Measurements from ENCODE around the gene NR0B1. TPM values are rescaled to one million over a fixed set of nuclear protein-coding genes. Genes with fewer than 3 reads are reported as not detected.

NR0B1 gene
- polyA plus RNA-seq, 4 donors: 0.18 TPM; not detected in 3

GRCh38 chrX:30310429-30311206 is 1.4 kb upstream of the NR0B1 start:
- no peak for FAIRE-seq
- no peaks in the 10 kb centered on the region for H3K36me3 ChIP-seq (ENCODE audit: control insufficient read depth in 3 of 3, insufficient read depth in 2 of 3, low read depth in 1 of 3, low read length in 3 of 3)

GRCh38 chrX:30308263-30309138 is 689 bp downstream of the NR0B1 start:
- FAIRE-seq: no peak
- WGBS, 3 donors: 3 to 45% (median 17%) methylated on average over 27 to 71 of the region's 71 CpGs
- Histone ChIP-seq H3K27me3 (ENCODE audit: control insufficient read depth in 3 of 3, insufficient read depth in 3 of 3, low read length in 3 of 3) (peaks cover 0 to 23% (median 0%) of the 10 kb centered on the region in 3 donors), H3K27ac (ENCODE audit: low read depth in 1 of 3, low read length in 2 of 3) (no peak overlapping the region), H3K36me3 (ENCODE audit: control insufficient read depth in 3 of 3, insufficient read depth in 2 of 3, low read depth in 1 of 3, low read length in 3 of 3) (no peaks in the 10 kb centered on the region), H3K4me3 (ENCODE audit: low read depth in 1 of 3, low read length in 3 of 3) (no peak overlapping the region), H3K9me3 (ENCODE audit: control insufficient read depth in 2 of 2, insufficient read depth in 1 of 2, low read depth in 1 of 2, low read length in 1 of 2) (no peaks in the 10 kb centered on the region), H3K4me1 (ENCODE audit: control insufficient read depth in 3 of 3, insufficient read depth in 2 of 3, low read depth in 1 of 3, low read length in 2 of 3) (no peaks in the 10 kb centered on the region)
- peak in 1 of 2 donors; percentile 8 for DNase-seq

More at GRCh38 chrX:30310429-30311206, 1.4 kb upstream of the NR0B1 start:
- DNase-seq: no peak
- peaks cover 0 to 23% (median 0%) of the 10 kb centered on the region in 3 donors for H3K27me3 ChIP-seq (ENCODE audit: control insufficient read depth in 3 of 3, insufficient read depth in 3 of 3, low read length in 3 of 3)
- WGBS, 3 donors: 64 to 80% (median 75%) methylated on average over 5 of the region's 5 CpGs
- no peaks in the 10 kb centered on the region for H3K4me1 ChIP-seq (ENCODE audit: control insufficient read depth in 3 of 3, insufficient read depth in 2 of 3, low read depth in 1 of 3, low read length in 2 of 3)
- no peak overlapping the region for H3K27ac ChIP-seq (ENCODE audit: low read depth in 1 of 3, low read length in 2 of 3)
- H3K9me3 ChIP-seq (ENCODE audit: control insufficient read depth in 2 of 2, insufficient read depth in 1 of 2, low read depth in 1 of 2, low read length in 1 of 2): no peaks in the 10 kb centered on the region
- H3K4me3 ChIP-seq (ENCODE audit: low read depth in 1 of 3, low read length in 3 of 3): no peak overlapping the region

DNA sequence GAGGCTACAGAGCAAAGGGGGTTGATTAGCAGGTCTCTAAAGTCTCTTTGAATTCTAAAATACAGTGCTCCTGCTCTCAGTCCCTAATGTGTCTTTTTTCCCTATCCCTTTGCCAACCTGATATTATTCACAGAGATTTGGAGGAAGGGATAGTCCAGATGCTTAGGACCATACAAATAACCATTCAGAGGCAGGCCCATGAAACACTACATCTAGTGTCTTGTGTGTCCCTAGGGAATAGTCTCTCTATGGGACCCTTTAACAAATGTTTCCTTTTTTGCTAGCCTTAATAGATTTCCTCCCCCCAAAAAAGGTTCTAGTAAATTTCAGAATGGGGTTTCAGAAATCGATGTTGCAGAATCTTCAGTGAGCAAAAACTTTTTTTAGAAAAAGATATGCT is 1.7 kb downstream of the NR0B1 start:
- DNase-seq: no peak
- H3K4me1 ChIP-seq (ENCODE audit: control insufficient read depth in 3 of 3, insufficient read depth in 2 of 3, low read depth in 1 of 3, low read length in 2 of 3): no peaks in the 10 kb centered on the region
- no peak overlapping the region for H3K27ac ChIP-seq (ENCODE audit: low read depth in 1 of 3, low read length in 2 of 3)
- WGBS, 3 donors: 80 to 82% (median 81%) methylated on average over 1 of the region's 1 CpG
- H3K4me3 ChIP-seq (ENCODE audit: low read depth in 1 of 3, low read length in 3 of 3): no peak overlapping the region
- FAIRE-seq: no peak
- no peaks in the 10 kb centered on the region for H3K9me3 ChIP-seq (ENCODE audit: control insufficient read depth in 2 of 2, insufficient read depth in 1 of 2, low read depth in 1 of 2, low read length in 1 of 2)
- H3K27me3 ChIP-seq (ENCODE audit: control insufficient read depth in 3 of 3, insufficient read depth in 3 of 3, low read length in 3 of 3): peaks cover 0 to 23% (median 0%) of the 10 kb centered on the region in 3 donors
- no peaks in the 10 kb centered on the region for H3K36me3 ChIP-seq (ENCODE audit: control insufficient read depth in 3 of 3, insufficient read depth in 2 of 3, low read depth in 1 of 3, low read length in 3 of 3)

DNA sequence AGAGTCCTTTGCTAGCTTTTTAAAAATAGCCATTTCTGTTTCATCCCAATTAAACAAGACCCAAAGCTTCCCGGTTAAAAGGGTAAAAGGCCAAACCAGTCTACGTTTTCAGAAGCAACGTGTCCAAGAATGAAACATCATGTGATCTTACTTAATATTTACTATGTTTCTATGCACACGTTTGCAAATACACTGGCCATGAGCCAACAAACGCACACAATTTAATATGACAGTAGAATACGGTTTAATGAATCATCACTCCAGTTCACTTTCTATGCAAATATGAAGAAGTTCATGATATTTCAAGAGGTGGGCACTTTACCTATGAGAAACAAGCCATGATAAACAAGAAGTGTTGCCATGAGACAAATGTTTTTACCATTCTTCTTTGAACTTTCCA is 4.3 kb downstream of the NR0B1 start:
- H3K4me3 ChIP-seq (ENCODE audit: low read depth in 1 of 3, low read length in 3 of 3): no peak overlapping the region
- no peak for FAIRE-seq
- no peak for DNase-seq
- peaks cover 0 to 18% (median 0%) of the 10 kb centered on the region in 3 donors for H3K27me3 ChIP-seq (ENCODE audit: control insufficient read depth in 3 of 3, insufficient read depth in 3 of 3, low read length in 3 of 3)
- no peaks in the 10 kb centered on the region for H3K9me3 ChIP-seq (ENCODE audit: control insufficient read depth in 2 of 2, insufficient read depth in 1 of 2, low read depth in 1 of 2, low read length in 1 of 2)
- H3K27ac ChIP-seq (ENCODE audit: low read depth in 1 of 3, low read length in 2 of 3): no peak overlapping the region
- H3K36me3 ChIP-seq (ENCODE audit: control insufficient read depth in 3 of 3, insufficient read depth in 2 of 3, low read depth in 1 of 3, low read length in 3 of 3): no peaks in the 10 kb centered on the region
- H3K4me1 ChIP-seq (ENCODE audit: control insufficient read depth in 3 of 3, insufficient read depth in 2 of 3, low read depth in 1 of 3, low read length in 2 of 3): no peaks in the 10 kb centered on the region
- 62 to 70% (median 68%) methylated on average over 6 of the region's 6 CpGs for WGBS, 3 donors

DNA sequence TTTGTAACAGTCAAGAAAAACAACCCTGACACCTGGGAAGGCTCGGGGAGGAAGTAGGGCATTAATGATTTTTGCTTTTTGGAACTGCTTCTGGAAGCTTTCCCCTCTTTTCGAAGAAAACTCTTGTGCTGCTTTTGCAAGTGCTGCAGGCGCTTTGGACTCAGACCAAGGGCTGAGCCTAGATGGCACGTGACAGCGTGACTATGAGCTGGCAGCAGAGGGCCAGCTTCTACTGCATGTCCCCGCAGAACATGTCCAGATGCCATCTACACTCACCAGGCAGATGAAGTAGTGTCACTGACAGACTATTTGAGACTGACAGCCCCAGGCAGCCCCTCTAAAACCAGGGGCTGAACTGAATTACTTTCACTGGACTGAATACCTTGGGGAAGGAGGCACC is 6.2 kb downstream of the NR0B1 start:
- no peaks in the 10 kb centered on the region for H3K4me1 ChIP-seq (ENCODE audit: control insufficient read depth in 3 of 3, insufficient read depth in 2 of 3, low read depth in 1 of 3, low read length in 2 of 3)
- 62 to 83% (median 65%) methylated on average over 6 of the region's 6 CpGs for WGBS, 3 donors
- peaks cover 0 to 2% (median 0%) of the 10 kb centered on the region in 3 donors for H3K27me3 ChIP-seq (ENCODE audit: control insufficient read depth in 3 of 3, insufficient read depth in 3 of 3, low read length in 3 of 3)
- H3K27ac ChIP-seq (ENCODE audit: low read depth in 1 of 3, low read length in 2 of 3): no peak overlapping the region
- no peak overlapping the region for H3K4me3 ChIP-seq (ENCODE audit: low read depth in 1 of 3, low read length in 3 of 3)
- DNase-seq (no peak), FAIRE-seq (no peak)
- no peaks in the 10 kb centered on the region for H3K36me3 ChIP-seq (ENCODE audit: control insufficient read depth in 3 of 3, insufficient read depth in 2 of 3, low read depth in 1 of 3, low read length in 3 of 3)
- H3K9me3 ChIP-seq (ENCODE audit: control insufficient read depth in 2 of 2, insufficient read depth in 1 of 2, low read depth in 1 of 2, low read length in 1 of 2): no peaks in the 10 kb centered on the region

- no peaks in the 10 kb centered on the region for H3K36me3 ChIP-seq (ENCODE audit: control insufficient read depth in 3 of 3, insufficient read depth in 2 of 3, low read depth in 1 of 3, low read length in 3 of 3)
- H3K4me1 ChIP-seq (ENCODE audit: control insufficient read depth in 3 of 3, insufficient read depth in 2 of 3, low read depth in 1 of 3, low read length in 2 of 3): no peaks in the 10 kb centered on the region
- FAIRE-seq (no peak), DNase-seq (no peak)
- no peaks in the 10 kb centered on the region for H3K9me3 ChIP-seq (ENCODE audit: control insufficient read depth in 2 of 2, insufficient read depth in 1 of 2, low read depth in 1 of 2, low read length in 1 of 2)
- H3K27me3 ChIP-seq (ENCODE audit: control insufficient read depth in 3 of 3, insufficient read depth in 3 of 3, low read length in 3 of 3): no peaks in the 10 kb centered on the region
- WGBS, 3 donors: 25 to 47% (median 45%) methylated on average over 5 of the region's 5 CpGs
- H3K4me3 ChIP-seq (ENCODE audit: low read depth in 1 of 3, low read length in 3 of 3): no peak overlapping the region
- H3K27ac ChIP-seq (ENCODE audit: low read depth in 1 of 3, low read length in 2 of 3): no peak overlapping the region
Measured at GRCh38 chrX:30301963-30302362, 7.2 kb downstream of the NR0B1 start.

GRCh38 chrX:30301208-30301607 is 8.0 kb downstream of the NR0B1 start:
- FAIRE-seq: no peak
- H3K4me1 ChIP-seq (ENCODE audit: control insufficient read depth in 3 of 3, insufficient read depth in 2 of 3, low read depth in 1 of 3, low read length in 2 of 3): no peaks in the 10 kb centered on the region
- no peaks in the 10 kb centered on the region for H3K27me3 ChIP-seq (ENCODE audit: control insufficient read depth in 3 of 3, insufficient read depth in 3 of 3, low read length in 3 of 3)
- no peak for DNase-seq
- H3K4me3 ChIP-seq (ENCODE audit: low read depth in 1 of 3, low read length in 3 of 3): no peak overlapping the region
- no peaks in the 10 kb centered on the region for H3K36me3 ChIP-seq (ENCODE audit: control insufficient read depth in 3 of 3, insufficient read depth in 2 of 3, low read depth in 1 of 3, low read length in 3 of 3)
- no peaks in the 10 kb centered on the region for H3K9me3 ChIP-seq (ENCODE audit: control insufficient read depth in 2 of 2, insufficient read depth in 1 of 2, low read depth in 1 of 2, low read length in 1 of 2)
- H3K27ac ChIP-seq (ENCODE audit: low read depth in 1 of 3, low read length in 2 of 3): no peak overlapping the region

DNA sequence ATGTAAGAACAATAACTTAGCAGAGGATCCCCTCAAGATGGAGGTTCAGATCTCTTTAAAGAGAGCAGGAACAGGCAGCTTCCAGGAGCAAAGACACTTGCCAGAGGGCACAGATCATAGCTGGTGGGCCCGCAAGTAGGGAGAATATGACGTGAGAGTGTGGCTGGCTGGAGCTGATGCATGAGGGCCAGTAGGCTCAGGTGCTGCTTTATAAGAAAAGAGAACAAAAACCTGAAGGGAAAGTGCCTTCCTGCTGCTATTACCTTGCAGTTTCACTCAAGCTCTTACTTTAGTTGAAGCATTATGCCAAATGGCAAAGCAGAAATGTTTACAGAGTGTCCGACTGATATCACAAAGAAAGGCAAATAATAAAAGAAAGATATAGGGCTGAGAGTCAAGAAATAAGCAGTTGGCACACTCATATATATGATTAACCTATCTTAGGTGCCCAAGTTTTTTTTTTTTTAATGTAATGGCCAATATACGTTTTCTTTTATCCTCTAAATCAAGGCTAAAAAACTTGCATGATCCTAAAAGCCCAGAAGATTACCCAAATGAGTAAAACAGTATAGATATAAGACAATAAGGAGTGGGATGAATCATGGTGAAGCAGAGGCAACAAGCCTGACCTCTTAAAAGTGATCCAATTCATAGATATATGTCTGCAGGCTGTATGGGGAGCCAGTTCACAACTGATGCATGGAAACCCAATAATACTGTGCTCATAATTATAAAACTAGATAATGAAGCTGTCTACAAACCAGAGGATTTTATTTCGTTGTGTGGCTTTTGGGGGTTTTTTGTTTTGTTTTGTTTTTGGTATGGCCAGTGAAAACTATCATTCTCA is 12.6 kb downstream of the NR0B1 start:
- Histone ChIP-seq H3K4me3 (ENCODE audit: low read depth in 1 of 3, low read length in 3 of 3) (no peak overlapping the region), H3K27me3 (ENCODE audit: control insufficient read depth in 3 of 3, insufficient read depth in 3 of 3, low read length in 3 of 3) (no peaks in the 10 kb centered on the region), H3K36me3 (ENCODE audit: control insufficient read depth in 3 of 3, insufficient read depth in 2 of 3, low read depth in 1 of 3, low read length in 3 of 3) (no peaks in the 10 kb centered on the region), H3K9me3 (ENCODE audit: control insufficient read depth in 2 of 2, insufficient read depth in 1 of 2, low read depth in 1 of 2, low read length in 1 of 2) (no peaks in the 10 kb centered on the region), H3K27ac (ENCODE audit: low read depth in 1 of 3, low read length in 2 of 3) (no peak overlapping the region), H3K4me1 (ENCODE audit: control insufficient read depth in 3 of 3, insufficient read depth in 2 of 3, low read depth in 1 of 3, low read length in 2 of 3) (no peaks in the 10 kb centered on the region)
- FAIRE-seq: no peak
- no peak for DNase-seq
- WGBS, 3 donors: 44 to 61% (median 45%) methylated on average over 5 of the region's 5 CpGs
